Smooth muscle cell (in vitro differentiated cells): ENCODE results near the gene PEX14. TPM values are rescaled to one million over a fixed set of nuclear protein-coding genes. Genes with fewer than 3 reads are reported as not detected.

Experiments used
- DNase-seq: peaks from one replicate; lab custom pipeline; 2025; ENCODE audit not compliant: unreplicated experiment; lab: John Stamatoyannopoulos, UW
- H2AFZ ChIP-seq: fragments of 200-600 bp; sonication (generic); 2 replicates; pipeline ENCODE4 v1.6.0; 2016; ENCODE audit warnings: antibody characterized with exemption, low read depth, mild to moderate bottlenecking
- H3F3A ChIP-seq: fragments of 200-600 bp; sonication (generic); 2 replicates; pipeline ENCODE4 v1.6.0; 2017; ENCODE audit warnings: antibody characterized with exemption, low read depth
- H3K27ac ChIP-seq: fragments of 200-600 bp; sonication (generic); 2 replicates; pipeline ENCODE4 v1.5.1; 2016; ENCODE audit warnings: low read depth, mild to moderate bottlenecking
- H3K27me3 ChIP-seq: fragments of 200-600 bp; sonication (generic); 2 replicates; pipeline ENCODE4 v1.6.1; 2016; ENCODE audit warnings: low read depth, mild to moderate bottlenecking
- H3K36me3 ChIP-seq: fragments of 200-600 bp; sonication (generic); 2 replicates; pipeline ENCODE4 v1.5.1; 2016; ENCODE audit warnings: low read depth
- H3K4me1 ChIP-seq: fragments of 200-600 bp; sonication (generic); 2 replicates; pipeline ENCODE4 v1.5.1; 2016; ENCODE audit warnings: low read depth
- H3K4me2 ChIP-seq: fragments of 200-600 bp; sonication (generic); 2 replicates; pipeline ENCODE4 v1.6.0; 2016; ENCODE audit warnings: mild to moderate bottlenecking
- H3K4me3 ChIP-seq: fragments of 200-600 bp; sonication (generic); 2 replicates; pipeline ENCODE4 v1.5.1; 2016; ENCODE audit warnings: mild to moderate bottlenecking
- H3K79me2 ChIP-seq: fragments of 200-600 bp; sonication (generic); 2 replicates; pipeline ENCODE4 v1.6.0; 2016; ENCODE audit warnings: low read depth, mild to moderate bottlenecking
- H3K9ac ChIP-seq: fragments of 200-600 bp; sonication (generic); 2 replicates; pipeline ENCODE4 v1.6.0; 2016; ENCODE audit warnings: low read depth
- H3K9me3 ChIP-seq: fragments of 200-600 bp; sonication (generic); replicated peaks from 2 replicates; pipeline ENCODE4 v1.5.1; 2016; ENCODE audit warnings: low read depth
- H4K20me1 ChIP-seq: fragments of 200-600 bp; sonication (generic); 2 replicates; pipeline ENCODE4 v1.6.0; 2016; ENCODE audit warnings: low read depth
- WGBS: methylation state at CpG from one replicate; pipeline ENCODE4 v1.1.7; 2016; ENCODE audit warnings: low lambda C conversion rate; 5-methylcytosine and 5-hydroxymethylcytosine counted together
- polyA plus RNA-seq: library from polyadenylated mRNA; unstranded; fragments of >200 nt; fragmentation: Nextera tagmentation; extraction: Ambion mirVana; gene quantifications from 2 replicates; pipeline ENCODE4 v1.2.1, GENCODE V29; 2016
- total RNA-seq: library from RNA; depleted of rRNA; stranded (reverse); fragments of >200 nt; gene quantifications from 2 replicates; pipeline ENCODE4 v1.2.3, GENCODE V29; 2014
- TF ChIP-seq, protein P1 (sequence below): fragments of 200-600 bp; sonication (generic); IDR thresholded peaks from 2 replicates; pipeline ENCODE4 v1.5.1; 2017; ENCODE audit warnings: borderline replicate concordance, mild to moderate bottlenecking, antibody characterized with exemption; ENCODE audit not compliant: insufficient read depth, poor library complexity, severe bottlenecking

The PEX14 gene
- total and polyA plus RNA-seq, 2 experiments from 2014 or later, result 14.2 to 15.2 TPM

DNA sequence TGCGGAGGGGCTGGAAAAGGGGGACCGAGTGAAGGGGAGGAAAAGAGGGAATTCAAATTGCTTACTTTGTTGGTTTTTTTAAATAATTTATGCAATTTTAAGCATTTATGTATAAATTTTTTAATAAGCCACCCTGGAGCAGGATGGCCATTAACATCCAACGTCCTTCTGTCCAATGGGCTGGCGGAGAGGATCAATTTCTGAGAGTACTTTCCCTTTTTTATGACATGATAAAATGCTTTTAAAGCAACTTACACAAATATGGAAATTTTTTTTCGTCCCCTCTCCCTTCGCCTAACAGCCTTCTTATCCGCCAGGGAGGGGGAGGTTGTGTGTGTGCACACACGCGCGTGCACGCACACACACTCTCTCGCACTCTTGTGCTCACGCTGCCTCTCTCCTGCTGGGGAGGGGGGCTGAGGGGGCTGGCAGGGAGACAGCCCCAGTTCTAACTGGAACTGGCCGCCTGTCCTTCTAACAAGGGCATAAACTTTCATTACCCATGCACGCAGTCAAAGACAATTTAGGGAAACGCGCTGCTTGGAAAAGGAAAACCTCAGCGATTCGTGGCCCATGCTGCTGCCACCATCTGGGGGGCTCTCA lies 198.5 kb downstream of the PEX14 start:
- Histone ChIP-seq H3K27me3 (no peaks in the 10 kb centered on the region), H3K4me1 (peaks cover 25% of the 10 kb centered on the region), H3K4me2 (no peak overlapping the region), H3F3A (no peaks in the 10 kb centered on the region), H4K20me1 (no peaks in the 10 kb centered on the region), H2AFZ (no peak overlapping the region), H3K4me3 (no peak overlapping the region), H3K79me2 (no peaks in the 10 kb centered on the region), H3K9ac (no peak overlapping the region), H3K9me3 (no peaks in the 10 kb centered on the region), H3K36me3 (no peaks in the 10 kb centered on the region), H3K27ac (no peak overlapping the region)
- WGBS, result 95% methylated on average over 17 of the region's 19 CpGs
- TF ChIP-seq, protein P1, sequence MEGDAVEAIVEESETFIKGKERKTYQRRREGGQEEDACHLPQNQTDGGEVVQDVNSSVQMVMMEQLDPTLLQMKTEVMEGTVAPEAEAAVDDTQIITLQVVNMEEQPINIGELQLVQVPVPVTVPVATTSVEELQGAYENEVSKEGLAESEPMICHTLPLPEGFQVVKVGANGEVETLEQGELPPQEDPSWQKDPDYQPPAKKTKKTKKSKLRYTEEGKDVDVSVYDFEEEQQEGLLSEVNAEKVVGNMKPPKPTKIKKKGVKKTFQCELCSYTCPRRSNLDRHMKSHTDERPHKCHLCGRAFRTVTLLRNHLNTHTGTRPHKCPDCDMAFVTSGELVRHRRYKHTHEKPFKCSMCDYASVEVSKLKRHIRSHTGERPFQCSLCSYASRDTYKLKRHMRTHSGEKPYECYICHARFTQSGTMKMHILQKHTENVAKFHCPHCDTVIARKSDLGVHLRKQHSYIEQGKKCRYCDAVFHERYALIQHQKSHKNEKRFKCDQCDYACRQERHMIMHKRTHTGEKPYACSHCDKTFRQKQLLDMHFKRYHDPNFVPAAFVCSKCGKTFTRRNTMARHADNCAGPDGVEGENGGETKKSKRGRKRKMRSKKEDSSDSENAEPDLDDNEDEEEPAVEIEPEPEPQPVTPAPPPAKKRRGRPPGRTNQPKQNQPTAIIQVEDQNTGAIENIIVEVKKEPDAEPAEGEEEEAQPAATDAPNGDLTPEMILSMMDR, result no peak
- DNase-seq, result no peak

DNA sequence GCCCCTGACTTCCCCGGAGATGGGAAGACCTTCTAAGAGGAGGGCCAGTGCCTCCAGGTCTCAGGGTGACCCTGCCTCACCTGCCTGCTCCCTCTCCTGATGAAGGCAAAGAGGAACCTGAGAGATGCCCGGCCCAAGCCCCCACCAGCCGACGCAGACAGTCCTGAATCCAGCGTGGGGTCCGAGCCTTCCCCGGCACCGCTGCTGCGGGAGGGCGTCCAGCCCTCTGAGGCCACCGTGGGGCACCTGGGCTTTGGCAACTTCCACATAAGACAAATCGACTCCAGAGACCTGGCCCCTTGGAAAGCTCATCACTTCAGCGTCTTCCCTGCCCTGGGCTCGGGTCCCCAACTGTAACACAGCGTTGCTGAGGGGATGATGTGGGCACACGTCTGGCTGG lies 199.5 kb downstream of the PEX14 start:
- no peaks in the 10 kb centered on the region for H3K79me2 ChIP-seq
- no peaks in the 10 kb centered on the region for H3K36me3 ChIP-seq
- H3F3A ChIP-seq, result no peaks in the 10 kb centered on the region
- H3K27ac ChIP-seq, result no peak overlapping the region
- TF ChIP-seq, protein P1, result no peak
- no peak overlapping the region for H3K4me3 ChIP-seq
- WGBS, result 93% methylated on average over 10 of the region's 16 CpGs
- H2AFZ ChIP-seq, result no peak overlapping the region
- H3K4me2 ChIP-seq, result no peak overlapping the region
- no peaks in the 10 kb centered on the region for H4K20me1 ChIP-seq
- no peaks in the 10 kb centered on the region for H3K27me3 ChIP-seq
- H3K9ac ChIP-seq, result no peak overlapping the region
- no peak for DNase-seq
- H3K9me3 ChIP-seq, result no peaks in the 10 kb centered on the region
- peaks cover 31% of the 10 kb centered on the region for H3K4me1 ChIP-seq

DNA sequence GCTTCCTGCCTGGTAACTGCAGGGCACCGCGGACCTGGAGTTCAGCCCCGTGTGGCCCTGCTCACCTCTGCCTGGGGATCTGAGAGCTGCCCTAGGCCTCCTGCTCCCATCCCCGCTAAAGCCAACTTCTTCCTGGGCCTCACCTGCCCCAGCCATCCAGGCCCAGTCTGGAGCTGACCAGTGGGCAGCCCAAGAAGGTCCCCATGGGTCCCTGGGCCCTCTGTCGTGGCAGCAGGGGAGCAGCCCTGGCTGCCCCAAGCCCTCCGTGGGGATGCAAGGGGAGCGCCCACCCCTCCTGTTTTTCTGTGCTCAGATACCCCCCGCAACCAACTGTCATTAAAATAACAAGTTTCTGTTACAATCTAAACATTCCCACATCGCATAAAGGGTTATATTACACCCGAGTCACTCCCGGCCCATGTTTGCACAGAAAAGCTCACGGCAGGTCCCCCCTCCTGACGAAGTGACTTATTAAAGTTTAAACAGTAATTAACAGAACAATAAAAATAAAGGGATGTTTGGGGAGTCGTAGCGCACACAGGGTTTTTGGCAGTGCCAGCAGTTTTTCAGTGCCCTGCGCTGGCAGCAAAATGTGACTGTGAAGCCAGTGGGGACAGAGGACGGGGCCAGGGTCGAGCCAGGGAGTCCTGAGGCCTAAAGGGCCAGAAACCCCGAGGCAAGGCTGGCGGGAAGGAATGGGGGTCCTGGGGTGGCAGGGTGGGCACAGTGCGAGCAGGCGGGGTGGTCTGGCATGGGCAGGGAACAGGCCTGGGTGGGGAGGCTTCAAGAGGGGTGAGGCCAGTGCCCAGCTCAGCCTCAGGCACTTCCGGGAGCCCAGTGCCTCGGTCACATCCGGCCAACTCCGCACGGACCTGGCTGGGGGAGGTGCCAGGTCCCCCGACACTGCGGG lies 200.2 kb downstream of the PEX14 start:
- Histone ChIP-seq H4K20me1 (no peaks in the 10 kb centered on the region), H3K4me3 (no peak overlapping the region), H2AFZ (no peak overlapping the region), H3K9me3 (no peaks in the 10 kb centered on the region), H3K36me3 (no peaks in the 10 kb centered on the region), H3K27ac (no peak overlapping the region), H3K4me2 (no peak overlapping the region), H3K4me1 (peaks cover 38% of the 10 kb centered on the region), H3K9ac (no peak overlapping the region), H3K27me3 (no peaks in the 10 kb centered on the region), H3K79me2 (no peaks in the 10 kb centered on the region), H3F3A (no peaks in the 10 kb centered on the region)
- no peak for DNase-seq
- TF ChIP-seq, protein P1, result no peak
- 89% methylated on average over 22 of the region's 29 CpGs for WGBS
